HUES48 (cell line): ENCODE results near the gene MBP.

Source experiments
- H3K27ac ChIP-seq: one replicate; pipeline ENCODE4 v1.7.0; 2013; ENCODE audit warnings: low read depth, low read length, inconsistent platforms
- H3K27me3 ChIP-seq: 2 replicates; pipeline ENCODE4 v1.6.1; 2013; ENCODE audit warnings: mild to moderate bottlenecking, low read length; ENCODE audit not compliant: control insufficient read depth, insufficient read depth
- H3K36me3 ChIP-seq: 2 replicates; pipeline ENCODE4 v1.6.1; 2013; ENCODE audit warnings: low read length; ENCODE audit not compliant: control insufficient read depth, insufficient read depth
- H3K4me1 ChIP-seq: 2 replicates; pipeline ENCODE4 v1.6.1; 2013; ENCODE audit warnings: mild to moderate bottlenecking, low read length; ENCODE audit not compliant: control insufficient read depth, insufficient read depth
- H3K4me3 ChIP-seq: 2 replicates; pipeline ENCODE4 v1.5.1; 2013; ENCODE audit warnings: mild to moderate bottlenecking, low read depth, low read length
- H3K9ac ChIP-seq: 2 replicates; pipeline ENCODE4 v1.6.1; 2013; ENCODE audit warnings: mild to moderate bottlenecking, low read depth, low read length, moderate library complexity
- H3K9me3 ChIP-seq: 2 replicates; pipeline ENCODE4 v1.6.1; 2013; ENCODE audit warnings: low read length; ENCODE audit not compliant: control insufficient read depth, insufficient read depth

MBP gene

GRCh38 chr18:77049938-77050337 lies 82.6 kb downstream of the MBP start:
- H3K27me3 ChIP-seq: no peaks in the 10 kb centered on the region
- H3K4me1 ChIP-seq: peaks cover 7% of the 10 kb centered on the region
- no peak overlapping the region for H3K4me3 ChIP-seq
- no peaks in the 10 kb centered on the region for H3K9me3 ChIP-seq
- H3K27ac ChIP-seq: no peak overlapping the region
- no peaks in the 10 kb centered on the region for H3K36me3 ChIP-seq
- H3K9ac ChIP-seq: no peak overlapping the region

GRCh38 chr18:77047803-77048419 lies 84.7 kb downstream of the MBP start:
- Histone ChIP-seq H3K27ac (no peak overlapping the region), H3K9ac (no peak overlapping the region), H3K27me3 (no peaks in the 10 kb centered on the region), H3K36me3 (no peaks in the 10 kb centered on the region), H3K9me3 (no peaks in the 10 kb centered on the region), H3K4me3 (no peak overlapping the region), H3K4me1 (no peaks in the 10 kb centered on the region)

- no peaks in the 10 kb centered on the region for H3K27me3 ChIP-seq
- no peak overlapping the region for H3K27ac ChIP-seq
- no peaks in the 10 kb centered on the region for H3K36me3 ChIP-seq
- no peaks in the 10 kb centered on the region for H3K4me1 ChIP-seq
- no peak overlapping the region for H3K4me3 ChIP-seq
- H3K9me3 ChIP-seq: no peaks in the 10 kb centered on the region
- no peak overlapping the region for H3K9ac ChIP-seq
These were observed 85.6 kb downstream of the MBP start for GRCh38 chr18:77046994-77047393.

DNA sequence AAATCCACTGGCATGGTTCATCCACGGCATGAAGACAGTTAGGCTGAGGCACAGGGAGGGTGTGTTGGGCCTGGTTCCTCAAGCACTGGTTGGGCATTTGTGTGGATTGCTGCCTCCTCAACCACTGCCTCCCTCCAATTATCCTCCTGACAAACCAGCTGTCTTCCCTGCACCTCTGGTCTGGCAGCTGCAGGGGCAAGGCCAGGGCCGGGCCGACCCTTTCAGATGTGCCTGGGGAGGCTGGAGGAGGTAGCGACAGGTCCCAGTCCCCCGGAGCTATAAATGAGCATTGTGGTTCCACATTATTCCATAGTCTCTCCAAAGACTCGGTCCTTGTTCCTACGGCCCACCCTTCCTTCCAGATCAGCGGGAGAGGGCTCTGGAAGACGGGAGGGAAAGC lies 86.2 kb downstream of the MBP start:
- no peak overlapping the region for H3K9ac ChIP-seq
- H3K36me3 ChIP-seq: no peaks in the 10 kb centered on the region
- H3K4me3 ChIP-seq: no peak overlapping the region
- H3K27ac ChIP-seq: no peak overlapping the region
- H3K4me1 ChIP-seq: no peaks in the 10 kb centered on the region
- H3K27me3 ChIP-seq: no peaks in the 10 kb centered on the region
- no peaks in the 10 kb centered on the region for H3K9me3 ChIP-seq

DNA sequence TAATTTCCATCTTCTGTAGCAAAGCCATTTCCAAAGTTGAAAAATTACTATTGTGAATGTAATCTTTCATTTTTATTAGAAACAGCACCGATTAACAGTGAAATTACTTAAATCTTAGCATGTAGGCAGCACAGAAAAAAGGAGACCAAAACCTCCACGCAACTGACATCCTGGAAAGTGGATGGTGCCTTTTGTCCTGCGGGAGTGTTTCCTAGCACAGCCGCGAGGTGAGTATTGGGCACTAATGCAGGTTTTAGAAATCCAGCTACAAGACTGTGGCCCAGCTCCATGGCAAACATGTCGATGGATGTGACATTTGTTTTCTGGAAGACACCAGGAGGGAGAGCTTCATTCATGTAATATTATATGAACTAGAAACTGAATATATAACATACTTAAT lies 86.9 kb downstream of the MBP start:
- no peaks in the 10 kb centered on the region for H3K36me3 ChIP-seq
- no peaks in the 10 kb centered on the region for H3K27me3 ChIP-seq
- no peak overlapping the region for H3K4me3 ChIP-seq
- H3K9ac ChIP-seq: no peak overlapping the region
- no peaks in the 10 kb centered on the region for H3K4me1 ChIP-seq
- H3K9me3 ChIP-seq: no peaks in the 10 kb centered on the region
- no peak overlapping the region for H3K27ac ChIP-seq

DNA sequence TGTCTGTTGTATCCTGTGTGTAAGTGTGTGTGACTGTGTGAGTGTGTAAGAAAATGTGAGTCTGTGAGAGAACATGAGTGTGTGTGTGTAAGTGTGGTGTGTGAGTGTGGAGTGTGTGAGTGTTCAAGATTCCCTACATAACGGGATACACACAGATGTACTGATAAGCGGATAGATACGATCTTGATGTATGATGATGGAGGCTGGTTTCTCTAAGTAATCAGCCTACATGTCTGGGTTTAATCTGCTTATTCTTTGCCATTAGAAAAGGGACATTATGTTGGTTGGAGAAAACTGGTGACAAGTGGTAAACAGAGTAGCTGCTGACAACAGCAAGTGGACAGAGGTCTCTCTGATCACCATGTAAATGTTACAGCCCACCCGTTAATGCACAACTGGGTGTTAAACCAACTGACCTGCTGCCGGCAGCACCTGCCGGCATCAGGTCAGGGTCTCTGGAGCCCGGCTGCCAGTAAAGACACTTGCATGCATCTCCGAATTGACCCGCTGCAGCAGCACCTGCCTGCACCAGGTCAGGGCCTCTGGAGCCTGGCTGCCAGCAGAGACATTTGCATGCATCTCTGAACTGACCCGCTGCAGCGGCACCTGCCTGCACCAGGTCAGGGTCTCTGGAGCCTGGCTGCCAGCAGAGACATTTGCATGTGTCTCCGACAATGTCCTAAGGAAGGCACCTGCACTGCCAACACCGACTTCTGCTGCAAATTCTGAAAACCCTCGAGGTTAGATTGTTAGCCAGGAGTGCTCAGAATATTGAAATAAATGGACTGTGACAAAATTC lies 87.5 kb downstream of the MBP start:
- H3K36me3 ChIP-seq: no peaks in the 10 kb centered on the region
- H3K4me1 ChIP-seq: no peaks in the 10 kb centered on the region
- no peaks in the 10 kb centered on the region for H3K27me3 ChIP-seq
- H3K9me3 ChIP-seq: no peaks in the 10 kb centered on the region
- no peak overlapping the region for H3K27ac ChIP-seq
- no peak overlapping the region for H3K9ac ChIP-seq
- no peak overlapping the region for H3K4me3 ChIP-seq

- H3K27ac ChIP-seq: no peak overlapping the region
- H3K4me3 ChIP-seq: no peak overlapping the region
- no peaks in the 10 kb centered on the region for H3K4me1 ChIP-seq
- no peaks in the 10 kb centered on the region for H3K36me3 ChIP-seq
- no peak overlapping the region for H3K9ac ChIP-seq
- no peaks in the 10 kb centered on the region for H3K9me3 ChIP-seq
- H3K27me3 ChIP-seq: no peaks in the 10 kb centered on the region
These were observed 88.9 kb downstream of the MBP start for GRCh38 chr18:77043541-77044280.

GRCh38 chr18:77042583-77042982 lies 90.0 kb downstream of the MBP start:
- no peak overlapping the region for H3K4me3 ChIP-seq
- H3K27me3 ChIP-seq: no peaks in the 10 kb centered on the region
- no peak overlapping the region for H3K27ac ChIP-seq
- no peaks in the 10 kb centered on the region for H3K36me3 ChIP-seq
- H3K9me3 ChIP-seq: no peaks in the 10 kb centered on the region
- H3K4me1 ChIP-seq: no peaks in the 10 kb centered on the region
- no peak overlapping the region for H3K9ac ChIP-seq

GRCh38 chr18:77039196-77040130 lies 93.1 kb downstream of the MBP start:
- Histone ChIP-seq H3K4me3 (no peak overlapping the region), H3K27me3 (no peaks in the 10 kb centered on the region), H3K27ac (no peak overlapping the region), H3K36me3 (no peaks in the 10 kb centered on the region), H3K9me3 (no peaks in the 10 kb centered on the region), H3K9ac (no peak overlapping the region), H3K4me1 (no peaks in the 10 kb centered on the region)

DNA sequence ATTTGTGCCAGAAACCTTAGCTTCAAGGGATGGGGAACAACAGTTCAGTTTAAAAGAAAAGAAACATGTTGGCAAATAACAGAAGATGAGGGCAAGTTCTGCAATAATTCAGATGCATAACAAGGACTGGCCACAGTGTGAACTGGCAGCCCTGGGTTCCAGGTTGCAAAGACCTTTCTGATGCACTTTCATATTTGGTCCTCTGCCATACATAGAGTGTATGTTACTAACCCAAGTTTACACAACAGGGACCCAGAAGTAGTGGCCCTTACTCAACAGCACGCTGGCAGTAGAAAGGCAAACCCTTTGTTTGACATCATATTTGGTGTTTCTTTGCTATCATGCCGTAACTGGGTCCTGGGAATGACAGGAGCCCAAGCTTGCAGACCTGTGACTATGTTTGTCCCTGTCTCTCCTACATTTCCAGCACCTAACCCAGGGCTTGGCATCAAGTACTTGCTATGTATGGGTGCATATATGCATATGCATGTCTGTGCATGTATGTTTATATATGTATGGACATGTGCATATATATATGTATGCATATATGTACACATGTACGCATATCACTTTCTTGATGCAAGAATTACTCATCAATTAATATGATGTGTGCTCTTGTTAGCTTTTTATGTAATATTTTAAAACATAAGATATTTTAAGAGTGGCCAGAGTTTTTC lies 94.3 kb downstream of the MBP start:
- H3K9me3 ChIP-seq: no peaks in the 10 kb centered on the region
- H3K9ac ChIP-seq: no peak overlapping the region
- H3K4me3 ChIP-seq: no peak overlapping the region
- H3K36me3 ChIP-seq: no peaks in the 10 kb centered on the region
- no peaks in the 10 kb centered on the region for H3K27me3 ChIP-seq
- no peak overlapping the region for H3K27ac ChIP-seq
- H3K4me1 ChIP-seq: no peaks in the 10 kb centered on the region
